Panc1 (cell line): Measurements from ENCODE around the gene NEDD8. TPM values are rescaled to one million over a fixed set of nuclear protein-coding genes. Genes with fewer than 3 reads are reported as not detected.

Experiments
- ATAC-seq: fragments of 200-7000 bp; cut with Tn5 transposase; 2 replicates; pipeline ENCODE4 v1.9.1; 2020; ENCODE audit warnings: mild to moderate bottlenecking, moderate library complexity
- BruUV-seq: library from RNA; stranded (reverse); fragments of 400-500 nt; replicated peaks from 2 replicates; lab custom pipeline; 2021; lab: Mats Ljungman, UMichigan
- CTCF ChIA-PET: fragments of 300-600 bp; sonication (Branson Sonifier 250); formaldehyde crosslinking; loops from one replicate; lab custom pipeline; 2022; ENCODE audit warnings: antibody characterized with exemption; lab: Charles Lee
- POLR2A ChIA-PET: fragments of 300-600 bp; sonication (Branson Sonifier 250); formaldehyde crosslinking; loops from one replicate; lab custom pipeline; 2022; ENCODE audit warnings: antibody characterized with exemption; lab: Charles Lee
- DNase-seq: peaks from one replicate; pipeline ENCODE4 v3.0.0-alpha.2; 2010; ENCODE audit warnings: low read depth, low spot score
- H3K27ac ChIP-seq: 2 replicates; pipeline ENCODE4 v1.5.1; 2011; ENCODE audit warnings: mild to moderate bottlenecking, low read length, inconsistent platforms
- H3K27me3 ChIP-seq: fragments of 200-500 bp; sonication (Bioruptor generic); 2 replicates; pipeline ENCODE4 v1.6.0; 2014; ENCODE audit warnings: low read length, inconsistent platforms; ENCODE audit not compliant: control insufficient read depth, insufficient read depth
- H3K36me3 ChIP-seq: fragments of 200-500 bp; sonication (Bioruptor generic); 2 replicates; pipeline ENCODE4 v1.5.1; 2014; ENCODE audit warnings: inconsistent platforms, mild to moderate bottlenecking, low read length, moderate library complexity; ENCODE audit not compliant: control insufficient read depth, insufficient read depth
- H3K4me1 ChIP-seq: 2 replicates; pipeline ENCODE4 v1.5.1; 2011; ENCODE audit warnings: inconsistent platforms, mild to moderate bottlenecking, low read length, moderate library complexity; ENCODE audit not compliant: control insufficient read depth, insufficient read depth
- H3K4me3 ChIP-seq, 2 experiments: 2 replicates each; pipeline ENCODE4 v1.5.1; 2011 to 2012; ENCODE audit warnings: low read depth in 2 of 2, low read length in 2 of 2, mild to moderate bottlenecking in 2 of 2, inconsistent platforms in 1 of 2, moderate library complexity in 1 of 2
- H3K9me3 ChIP-seq: fragments of 200-500 bp; sonication (Bioruptor generic); 2 replicates; pipeline ENCODE4 v1.5.1; 2014; ENCODE audit warnings: low read depth, mild to moderate bottlenecking, inconsistent platforms, low read length, moderate library complexity; ENCODE audit not compliant: control insufficient read depth, insufficient read depth
- CTCF ChIP-seq: fragments of 450-650 bp; IDR thresholded peaks from 2 replicates; pipeline ENCODE4 v1.5.1; 2017; ENCODE audit warnings: mild to moderate bottlenecking
- POLR2AphosphoS5 ChIP-seq: IDR thresholded peaks from 2 replicates; pipeline ENCODE4 v1.6.1; 2012; ENCODE audit warnings: mild to moderate bottlenecking, low read depth, low read length, moderate library complexity
- REST ChIP-seq, 2 experiments: IDR thresholded peaks; 2 replicates each; pipeline ENCODE4 v1.6.1; 2011 to 2012; ENCODE audit warnings: low read depth in 2 of 2, control low read depth in 1 of 2, low read length in 1 of 2, mild to moderate bottlenecking in 1 of 2, moderate library complexity in 1 of 2; ENCODE audit not compliant: insufficient read depth in 1 of 2
- SIN3A ChIP-seq: IDR thresholded peaks from 2 replicates; pipeline ENCODE4 v1.6.1; 2012; ENCODE audit warnings: low read depth, mild to moderate bottlenecking, low read length, moderate library complexity, borderline replicate concordance; ENCODE audit not compliant: insufficient read depth
- TCF7L2 ChIP-seq: IDR thresholded peaks from 2 replicates; pipeline ENCODE4 v1.6.1; 2011; ENCODE audit warnings: mild to moderate bottlenecking, low read depth, low read length, inconsistent platforms
- in situ Hi-C: cut with HindIII; loops from 2 replicates; pipeline ENCODE4 v1.10.0; 2016; ENCODE audit warnings: low sequenced_read_pairs, low pct_unique_long_range_greater_than_20kb
- intact Hi-C: fragments of 100-400 bp; cut with micrococcal nuclease; formaldehyde crosslinking; loops from one replicate; pipeline ENCODE4 v1.10.0; 2022; ENCODE audit not compliant: unreplicated experiment
- total RNA-seq: library from RNA; stranded (reverse); gene quantifications from one replicate; pipeline ENCODE4 v1.2.1, GENCODE V29; 2021; ENCODE audit not compliant: unreplicated experiment

The NEDD8 gene
- total RNA-seq, 1 experiment from 2014 or later = 155 TPM

- Histone ChIP-seq H3K27ac (peak overlapping the region; percentile 93), H3K27me3 (no peaks in the 10 kb centered on the region), H3K4me1 (peaks cover 12% of the 10 kb centered on the region), H3K4me3 (peak overlapping the region; percentile 77 to 91), H3K36me3 (peaks cover 6% of the 10 kb centered on the region; the same call in 1 of the 2 replicates), H3K9me3 (no peaks in the 10 kb centered on the region)
- ATAC-seq (no peak), DNase-seq (no peak)
- in situ Hi-C loops (no loop called here), intact Hi-C loops (loop anchor here (1.0 kb wide), 1 partner anchor 54 kb away; no protein-coding TSS in a partner anchor)
- POLR2A ChIA-PET = interaction anchor here (2.0 kb wide), 1 partner anchor 54 kb away, joined by 6 read pairs; no protein-coding TSS in a partner anchor
- CTCF ChIA-PET = interaction anchor here (0.7 to 2.4 kb wide), 3 partner anchors 54 to 194 kb away, joined by 6 to 10 read pairs (median 8); partner anchors contain the start of genes DHRS1 and NOP9
- TF ChIP-seq TCF7L2 (no peak), SIN3A (no peak), REST (IDR thresholded peaks at IDR 0.05; ENCODE audit: insufficient read depth in 1 of 2, low read depth in 2 of 2, low read length in 1 of 2) (no peak), CTCF (no peak), POLR2AphosphoS5 (no peak)
- no TSS peak for BruUV-seq
These were observed 11.2 kb upstream of the NEDD8 start for GRCh38 chr14:24243336-24243836.

GRCh38 chr14:24241829-24242443, 9.8 kb upstream of the NEDD8 start:
- Histone ChIP-seq H3K9me3 (no peaks in the 10 kb centered on the region), H3K27me3 (no peaks in the 10 kb centered on the region), H3K36me3 (peaks cover 6% of the 10 kb centered on the region; the same call in 1 of the 2 replicates), H3K27ac (peak overlapping the region; percentile 93), H3K4me1 (peaks cover 12% of the 10 kb centered on the region), H3K4me3 (peak overlapping the region; percentile 77 to 91)
- ChIA-PET POLR2A (interaction anchor here (0.6 to 2.0 kb wide), 5 partner anchors 53 to 201 kb away, joined by 3 to 6 read pairs (median 4); partner anchors contain the start of genes IPO4, NOP9 and SDR39U1), CTCF (interaction anchor here (0.6 to 2.4 kb wide), 6 partner anchors 29 to 81 kb away, joined by 3 to 8 read pairs (median 4); partner anchors contain the start of genes CHMP4A, DHRS1 and NOP9)
- TSS peak; percentile 67 for BruUV-seq
- TF ChIP-seq SIN3A (no peak), TCF7L2 (no peak), CTCF (no peak), REST (IDR thresholded peaks at IDR 0.05; ENCODE audit: insufficient read depth in 1 of 2, low read depth in 2 of 2, low read length in 1 of 2) (no peak), POLR2AphosphoS5 (no peak)
- ATAC-seq = peak; percentile 93
- in situ Hi-C loops (no loop called here), intact Hi-C loops (no loop called here)
- peak; percentile 72 for DNase-seq
